ENCODE results near the gene FBL. TPM values are rescaled to one million over a fixed set of nuclear protein-coding genes. Genes with fewer than 3 reads are reported as not detected.

FBL gene
- total and polyA plus RNA-seq, 10 of the 15 experiments (the other 5 are each of a cell fraction or from before 2014, with no cell fraction given), result 156 to 1,083 (median 478) TPM

DNA sequence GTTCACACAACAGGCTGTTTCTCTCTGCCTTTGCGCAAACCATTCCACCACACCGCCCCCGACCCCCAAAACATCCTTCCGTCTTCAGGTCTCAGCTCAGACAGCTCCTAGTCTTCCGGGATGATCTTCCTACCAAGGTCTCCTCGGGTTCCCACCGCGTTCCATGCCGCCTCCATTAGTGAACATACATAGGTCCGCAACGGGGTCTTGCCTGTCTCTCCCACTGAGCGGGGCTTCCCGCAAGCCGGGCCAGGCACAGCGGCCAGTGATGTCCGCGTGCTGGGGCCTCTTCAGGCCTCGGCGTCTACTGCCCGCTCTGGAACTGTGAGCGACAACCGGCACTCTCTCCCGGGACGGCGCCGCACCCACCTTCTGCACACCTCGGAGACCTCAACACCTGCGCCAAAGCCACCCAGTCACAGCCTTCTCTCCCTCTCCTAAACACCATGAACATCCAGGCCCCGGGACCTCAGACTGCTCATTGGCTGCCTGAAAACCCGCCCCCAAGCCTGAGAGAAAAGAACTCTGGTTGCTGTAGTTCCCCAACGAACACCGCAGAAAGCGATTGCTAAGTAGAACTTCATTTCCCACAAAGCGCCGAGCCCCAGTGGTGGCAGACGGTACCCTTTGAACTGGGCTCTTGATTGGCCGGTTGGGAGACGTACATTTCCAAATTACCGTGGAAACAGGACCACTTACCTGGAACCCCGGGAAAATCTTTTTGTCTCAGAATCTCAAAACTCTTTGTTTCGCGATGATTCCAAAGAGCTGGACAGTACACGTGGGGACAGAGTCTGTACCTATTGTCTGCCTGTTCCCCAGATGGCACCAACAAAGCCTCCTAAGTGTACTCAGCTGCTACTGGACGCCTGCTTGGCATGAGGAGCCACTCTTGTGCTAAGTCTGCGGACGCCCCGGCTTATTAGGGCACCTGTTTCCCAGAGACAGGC lies 21.8 kb downstream of the FBL start (continued):
- TF ChIP-seq ZNF622 (IDR thresholded peaks at IDR 0.05) (no peak), MTA2 (IDR thresholded peaks at IDR 0.05; ENCODE audit: low read depth) (peak; percentile 72), RFX5 (IDR thresholded peaks at IDR 0.05; ENCODE audit: low read depth, low read length) (no peak), NFYB (IDR thresholded peaks at IDR 0.05; ENCODE audit: insufficient read depth, low read depth, low read length) (peak; percentile 91), E2F8 (IDR thresholded peaks at IDR 0.05; ENCODE audit: low read depth, partially characterized antibody) (no peak), ZBTB11 (CRISPR knock-in tag; IDR thresholded peaks at IDR 0.05) (no peak), ESRRA (IDR thresholded peaks at IDR 0.05; ENCODE audit: low read length) (no peak), BACH1 (IDR thresholded peaks at IDR 0.05; ENCODE audit: borderline replicate concordance) (0 out of 2 replicates have a peak, but pooled peaks have one; percentile 28), ZZZ3 (IDR thresholded peaks at IDR 0.05; ENCODE audit: control insufficient read depth, insufficient read length, low read depth) (no peak), TCF3 (IDR thresholded peaks at IDR 0.05; ENCODE audit: borderline replicate concordance, insufficient read depth, low read depth, low read length) (no peak), MXI1 (IDR thresholded peaks at IDR 0.05; ENCODE audit: low read depth, low read length) (no peak), SIX5 (IDR thresholded peaks at IDR 0.05; ENCODE audit: low read depth, low read length, severe bottlenecking) (peak; percentile 94), STAT1 (conservative IDR thresholded peaks at IDR 0.05) (0 out of 2 replicates have a peak, but pooled peaks have one; percentile 11), ZNF687 (IDR thresholded peaks at IDR 0.05) (0 out of 2 replicates have a peak, but pooled peaks have one; percentile 19), ZNF384 (IDR thresholded peaks at IDR 0.05; ENCODE audit: borderline replicate concordance, low read depth, low read length) (no peak), RBBP5 (conservative IDR thresholded peaks at IDR 0.05) (no peak)
- TF ChIP-seq, protein P1, sequence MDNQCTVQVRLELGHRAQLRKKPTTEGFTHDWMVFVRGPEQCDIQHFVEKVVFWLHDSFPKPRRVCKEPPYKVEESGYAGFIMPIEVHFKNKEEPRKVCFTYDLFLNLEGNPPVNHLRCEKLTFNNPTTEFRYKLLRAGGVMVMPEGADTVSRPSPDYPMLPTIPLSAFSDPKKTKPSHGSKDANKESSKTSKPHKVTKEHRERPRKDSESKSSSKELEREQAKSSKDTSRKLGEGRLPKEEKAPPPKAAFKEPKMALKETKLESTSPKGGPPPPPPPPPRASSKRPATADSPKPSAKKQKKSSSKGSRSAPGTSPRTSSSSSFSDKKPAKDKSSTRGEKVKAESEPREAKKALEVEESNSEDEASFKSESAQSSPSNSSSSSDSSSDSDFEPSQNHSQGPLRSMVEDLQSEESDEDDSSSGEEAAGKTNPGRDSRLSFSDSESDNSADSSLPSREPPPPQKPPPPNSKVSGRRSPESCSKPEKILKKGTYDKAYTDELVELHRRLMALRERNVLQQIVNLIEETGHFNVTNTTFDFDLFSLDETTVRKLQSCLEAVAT (IDR thresholded peaks at IDR 0.05), result peak; percentile 48

Measured in GM12878 (cell line).